ENCODE data around the gene TP63.

DNA sequence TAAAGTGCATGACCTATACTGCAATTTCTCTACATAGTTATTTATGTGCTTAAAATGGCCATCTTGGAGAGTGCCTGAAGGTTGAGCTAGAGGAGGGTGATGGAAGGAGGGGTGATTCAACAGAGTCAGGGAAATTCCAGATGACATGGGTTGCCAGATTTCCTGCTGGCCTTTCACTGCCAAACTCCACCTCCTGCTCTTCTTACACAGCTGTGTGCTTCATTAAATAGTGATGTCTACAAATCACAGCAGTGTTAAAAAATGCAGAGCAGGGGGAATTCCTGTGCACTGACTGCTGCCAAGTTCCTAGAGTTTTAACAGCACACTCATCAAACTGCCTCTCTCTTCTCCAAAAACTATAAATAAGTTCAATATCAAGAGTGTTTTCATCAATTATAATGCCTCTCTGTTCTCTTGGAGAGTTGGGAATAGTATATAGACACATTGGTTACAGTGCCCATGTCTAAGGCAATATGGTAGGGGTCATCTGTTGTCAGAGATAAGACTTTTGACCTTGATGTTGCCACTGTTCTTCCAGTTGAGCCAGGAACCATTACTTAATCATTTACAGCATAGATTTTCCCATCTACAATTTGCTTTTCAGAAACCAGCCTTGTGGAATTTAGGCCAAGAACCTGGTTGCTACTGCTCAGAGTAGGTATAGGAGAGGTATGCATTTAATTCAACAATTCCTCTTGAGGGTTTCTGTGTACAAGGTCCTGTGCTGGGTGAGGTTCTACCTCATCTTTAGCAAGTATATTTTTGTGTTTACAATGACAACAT is 79.6 kb downstream of the TP63 start:
- TF ChIP-seq POLR2AphosphoS5 (IDR thresholded peaks at IDR 0.05; ENCODE audit: insufficient read depth in 1 of 2, low read depth in 1 of 2) = peak in 1 of 2 donors; percentile 57
- TF ChIP-seq CTCF (IDR thresholded peaks at IDR 0.05) = no peak
